ENCODE data around the gene PDE5A. TPM values are rescaled to one million over a fixed set of nuclear protein-coding genes. Genes with fewer than 3 reads are reported as not detected.

Gene PDE5A
- total RNA-seq, 1 donor from 2014 or later, result 27.1 TPM

- Mint-ChIP-seq H3K4me1 (peaks cover 9% of the 10 kb centered on the region), H3K36me3 (no peaks in the 10 kb centered on the region), H3K9me3 (no peaks in the 10 kb centered on the region), H3K27me3 (ENCODE audit: low read depth) (no peaks in the 10 kb centered on the region), H3K4me3 (no peak overlapping the region), H3K27ac (no peak overlapping the region)
- DNase-seq (ENCODE audit: low spot score in 2 of 2, unreplicated experiment in 2 of 2), result no peak
- no peak for TF ChIP-seq CTCF (IDR thresholded peaks at IDR 0.05; ENCODE audit: unreplicated experiment)
Measured at GRCh38 chr4:119655111-119655837, 26.7 kb upstream of the PDE5A start.

- Mint-ChIP-seq H3K9me3 (peaks cover 4% of the 10 kb centered on the region), H3K27me3 (ENCODE audit: low read depth) (no peaks in the 10 kb centered on the region)
Measured at GRCh38 chr4:119653990-119654389, 25.4 kb upstream of the PDE5A start.

GRCh38 chr4:119652998-119653397 is 24.4 kb upstream of the PDE5A start:
- DNase-seq (ENCODE audit: low spot score in 2 of 2, unreplicated experiment in 2 of 2), result no peak
- H3K27me3 Mint-ChIP-seq (ENCODE audit: low read depth), result no peaks in the 10 kb centered on the region
- no peak for TF ChIP-seq CTCF (IDR thresholded peaks at IDR 0.05; ENCODE audit: unreplicated experiment)
- peaks cover 8% of the 10 kb centered on the region for H3K9me3 Mint-ChIP-seq
- H3K4me3 Mint-ChIP-seq, result no peak overlapping the region
- no peaks in the 10 kb centered on the region for H3K36me3 Mint-ChIP-seq
- no peaks in the 10 kb centered on the region for H3K4me1 Mint-ChIP-seq
- H3K27ac Mint-ChIP-seq, result no peak overlapping the region

More at GRCh38 chr4:119653990-119654389, 25.4 kb upstream of the PDE5A start:
- Mint-ChIP-seq H3K4me3 (no peak overlapping the region), H3K27ac (no peak overlapping the region), H3K36me3 (no peaks in the 10 kb centered on the region), H3K4me1 (no peaks in the 10 kb centered on the region)
- DNase-seq (ENCODE audit: low spot score in 2 of 2, unreplicated experiment in 2 of 2), result no peak
- no peak for TF ChIP-seq CTCF (IDR thresholded peaks at IDR 0.05; ENCODE audit: unreplicated experiment)

GRCh38 chr4:119648398-119648797 is 19.8 kb upstream of the PDE5A start:
- no peaks in the 10 kb centered on the region for H3K4me1 Mint-ChIP-seq
- H3K27me3 Mint-ChIP-seq (ENCODE audit: low read depth), result no peaks in the 10 kb centered on the region
- H3K27ac Mint-ChIP-seq, result no peak overlapping the region
- TF ChIP-seq CTCF (IDR thresholded peaks at IDR 0.05; ENCODE audit: unreplicated experiment), result no peak
- no peak overlapping the region for H3K4me3 Mint-ChIP-seq
- DNase-seq (ENCODE audit: low spot score in 2 of 2, unreplicated experiment in 2 of 2), result no peak
- peaks cover 8% of the 10 kb centered on the region for H3K9me3 Mint-ChIP-seq
- H3K36me3 Mint-ChIP-seq, result no peaks in the 10 kb centered on the region

- Mint-ChIP-seq H3K4me3 (no peak overlapping the region), H3K9me3 (peaks cover 8% of the 10 kb centered on the region), H3K27ac (no peak overlapping the region), H3K27me3 (ENCODE audit: low read depth) (no peaks in the 10 kb centered on the region), H3K36me3 (no peaks in the 10 kb centered on the region), H3K4me1 (no peaks in the 10 kb centered on the region)
- no peak for TF ChIP-seq CTCF (IDR thresholded peaks at IDR 0.05; ENCODE audit: unreplicated experiment)
- no peak for DNase-seq (ENCODE audit: low spot score in 2 of 2, unreplicated experiment in 2 of 2)
Measured at GRCh38 chr4:119647558-119647957, 19.0 kb upstream of the PDE5A start.
